KMS-11 (cell line): Measurements from ENCODE around the gene DBNDD2.

ENCODE experiments used
- H2AFZ ChIP-seq: fragments of 200-600 bp; sonication (generic); 2 replicates; pipeline ENCODE4 v1.6.1; 2016; ENCODE audit warnings: antibody characterized with exemption, mixed run types, low read depth
- H3K27ac ChIP-seq: fragments of 200-600 bp; sonication (generic); 2 replicates; pipeline ENCODE4 v1.6.1; 2016; ENCODE audit warnings: mild to moderate bottlenecking, mixed run types
- H3K27me3 ChIP-seq: fragments of 200-600 bp; sonication (generic); 2 replicates; pipeline ENCODE4 v1.6.1; 2017; ENCODE audit warnings: mild to moderate bottlenecking, low read depth, mixed run types, moderate library complexity; ENCODE audit not compliant: insufficient read depth
- H3K36me3 ChIP-seq: fragments of 200-600 bp; sonication (generic); 2 replicates; pipeline ENCODE4 v1.6.1; 2017; ENCODE audit warnings: mild to moderate bottlenecking, mixed run types; ENCODE audit not compliant: insufficient read depth
- H3K4me1 ChIP-seq: fragments of 200-600 bp; sonication (generic); 2 replicates; pipeline ENCODE4 v1.6.1; 2016; ENCODE audit warnings: mild to moderate bottlenecking, low read depth, mixed run types; ENCODE audit not compliant: poor library complexity, severe bottlenecking
- H3K4me2 ChIP-seq: fragments of 200-600 bp; sonication (generic); 2 replicates; pipeline ENCODE4 v1.7.0; 2016; ENCODE audit warnings: mild to moderate bottlenecking, mixed run types
- H3K4me3 ChIP-seq: fragments of 200-600 bp; sonication (generic); IDR thresholded peaks from 2 replicates; pipeline ENCODE4 v1.6.1; 2017; ENCODE audit warnings: low read depth, low read length, mixed read lengths; ENCODE audit not compliant: insufficient read depth
- H3K79me2 ChIP-seq: fragments of 200-600 bp; sonication (generic); 2 replicates; pipeline ENCODE4 v1.6.1; 2016; ENCODE audit warnings: low read depth, mixed run types; ENCODE audit not compliant: insufficient read depth
- H3K9ac ChIP-seq: fragments of 200-600 bp; sonication (generic); 2 replicates; pipeline ENCODE4 v1.6.1; 2016; ENCODE audit warnings: mild to moderate bottlenecking, mixed run types
- H4K20me1 ChIP-seq: fragments of 200-600 bp; sonication (generic); 2 replicates; pipeline ENCODE4 v1.6.1; 2016; ENCODE audit warnings: mild to moderate bottlenecking, mixed run types; ENCODE audit not compliant: insufficient read depth
- CTCF ChIP-seq: fragments of 200-600 bp; sonication (generic); conservative IDR thresholded peaks from 2 replicates; pipeline ENCODE4 v1.6.1; 2017; ENCODE audit warnings: low read depth, mild to moderate bottlenecking, antibody characterized with exemption, low read length, moderate library complexity, mixed read lengths

The DBNDD2 gene

GRCh38 chr20:45366631-45367030 is 41.5 kb upstream of the DBNDD2 start:
- H2AFZ ChIP-seq = no peak overlapping the region
- no peak overlapping the region for H3K9ac ChIP-seq
- no peaks in the 10 kb centered on the region for H3K36me3 ChIP-seq
- no peak overlapping the region for H3K27ac ChIP-seq
- H3K79me2 ChIP-seq = peaks cover 13% of the 10 kb centered on the region
- H3K4me1 ChIP-seq = peaks cover 32% of the 10 kb centered on the region
- H3K4me3 ChIP-seq = no peak overlapping the region
- H3K4me2 ChIP-seq = no peak overlapping the region
- no peaks in the 10 kb centered on the region for H4K20me1 ChIP-seq
- no peaks in the 10 kb centered on the region for H3K27me3 ChIP-seq
- no peak for TF ChIP-seq CTCF

- Histone ChIP-seq H3K79me2 (peaks cover 13% of the 10 kb centered on the region), H3K4me1 (peaks cover 32% of the 10 kb centered on the region), H3K36me3 (no peaks in the 10 kb centered on the region)
Measured at GRCh38 chr20:45367126-45367525, 41.0 kb upstream of the DBNDD2 start.

GRCh38 chr20:45368221-45368980 is 39.7 kb upstream of the DBNDD2 start:
- Histone ChIP-seq H3K9ac (no peak overlapping the region), H3K4me2 (peak overlapping the region; percentile 33), H3K79me2 (peaks cover 13% of the 10 kb centered on the region), H3K27ac (peak overlapping the region; percentile 1; the same call in 1 of the 2 replicates), H3K36me3 (no peaks in the 10 kb centered on the region), H3K4me3 (no peak overlapping the region), H3K27me3 (no peaks in the 10 kb centered on the region), H4K20me1 (no peaks in the 10 kb centered on the region), H2AFZ (no peak overlapping the region), H3K4me1 (peaks cover 36% of the 10 kb centered on the region)
- no peak for TF ChIP-seq CTCF

More at GRCh38 chr20:45367126-45367525, 41.0 kb upstream of the DBNDD2 start:
- H4K20me1 ChIP-seq = no peaks in the 10 kb centered on the region
- TF ChIP-seq CTCF = no peak
- H3K9ac ChIP-seq = no peak overlapping the region
- H3K4me2 ChIP-seq = no peak overlapping the region; the same call in 1 of the 2 replicates
- no peak overlapping the region for H2AFZ ChIP-seq
- no peak overlapping the region for H3K27ac ChIP-seq
- H3K4me3 ChIP-seq = no peak overlapping the region
- no peaks in the 10 kb centered on the region for H3K27me3 ChIP-seq

GRCh38 chr20:45370571-45371160 is 37.4 kb upstream of the DBNDD2 start:
- Histone ChIP-seq H3K9ac (no peak overlapping the region), H3K27me3 (no peaks in the 10 kb centered on the region), H4K20me1 (no peaks in the 10 kb centered on the region), H3K4me3 (no peak overlapping the region), H2AFZ (no peak overlapping the region), H3K27ac (no peak overlapping the region), H3K4me2 (no peak overlapping the region), H3K36me3 (no peaks in the 10 kb centered on the region), H3K4me1 (peaks cover 36% of the 10 kb centered on the region), H3K79me2 (no peaks in the 10 kb centered on the region)
- no peak for TF ChIP-seq CTCF
